WTC11 (cell line): Measurements from ENCODE around the gene PRAMEF20. TPM values are rescaled to one million over a fixed set of nuclear protein-coding genes. Genes with fewer than 3 reads are reported as not detected.

ENCODE experiments used
- total RNA-seq: library from RNA; stranded (reverse); gene quantifications from 3 replicates; pipeline ENCODE4 v1.2.3, GENCODE V29; 2021

The PRAMEF20 gene
- total RNA-seq, 1 experiment from 2014 or later = not detected

Other genes starting within 250 kb of the PRAMEF20 start
- not detected in 3 replicates for gene HNRNPCL4, start 244.8 kb upstream of the PRAMEF20 start, total RNA-seq
- gene PRAMEF9, start 238.6 kb upstream of the PRAMEF20 start, total RNA-seq = not detected in 3 replicates
- gene PRAMEF13, start 209.0 kb upstream of the PRAMEF20 start, total RNA-seq = not detected in 3 replicates
- gene PRAMEF18, start 184.3 kb upstream of the PRAMEF20 start, total RNA-seq = not detected in 3 replicates
- not detected in 3 replicates for gene PRAMEF5, start 156.3 kb upstream of the PRAMEF20 start, total RNA-seq
- not detected in 3 replicates for gene PRAMEF8, start 125.3 kb upstream of the PRAMEF20 start, total RNA-seq
- gene PRAMEF33, start 106.9 kb upstream of the PRAMEF20 start, total RNA-seq = not detected in 3 replicates
- not detected in 3 replicates for gene PRAMEF15, start 94.9 kb upstream of the PRAMEF20 start, total RNA-seq
- gene PRAMEF14, start 63.3 kb upstream of the PRAMEF20 start, total RNA-seq = not detected in 3 replicates
- gene PRAMEF19, start 38.5 kb upstream of the PRAMEF20 start, total RNA-seq = not detected in 3 replicates
- not detected in 3 replicates for gene PRAMEF17, start 20.8 kb upstream of the PRAMEF20 start, total RNA-seq
- gene LRRC38, start 103.6 kb downstream of the PRAMEF20 start, total RNA-seq = 0.15 to 0.25 TPM (median 0.16 TPM) in 3 replicates
- gene PDPN, start 173.4 kb downstream of the PRAMEF20 start, total RNA-seq = 128 to 158 TPM (median 135 TPM) in 3 replicates